ENCODE data around the gene SREK1. TPM values are rescaled to one million over a fixed set of nuclear protein-coding genes. Genes with fewer than 3 reads are reported as not detected.

Gene SREK1
- total and polyA plus RNA-seq, 9 of the 15 experiments (the other 6 are each of a cell fraction or from before 2014, with no cell fraction given): 40.8 to 128 (median 81.9) TPM

- Histone ChIP-seq H3K4me2 (ENCODE audit: insufficient read depth, low read length) (no peak overlapping the region), H3K27me3 (ENCODE audit: control insufficient read depth in 2 of 2, insufficient read depth in 2 of 2, low read length in 2 of 2) (no peaks in the 10 kb centered on the region), H3K4me3 (no peak overlapping the region), H2AFZ (ENCODE audit: low read depth, low read length) (no peak overlapping the region), H3K4me1 (replicated peaks in 1 of 2; ENCODE audit: control insufficient read depth in 2 of 2, insufficient read depth in 2 of 2, low read length in 2 of 2) (no peaks in the 10 kb centered on the region), H3K9ac (ENCODE audit: insufficient read depth in 1 of 2, low read depth in 2 of 2, low read length in 2 of 2) (no peak overlapping the region), H3K79me2 (ENCODE audit: control insufficient read depth, insufficient read depth, low read length) (peaks cover 41% of the 10 kb centered on the region), H3K9me1 (ENCODE audit: control insufficient read depth, insufficient read depth, low read length) (no peaks in the 10 kb centered on the region), H3K27ac (ENCODE audit: extremely low read depth, low read depth, low read length) (no peak overlapping the region), H3K36me3 (ENCODE audit: control insufficient read depth, insufficient read depth, low read length) (peaks cover 95% of the 10 kb centered on the region), H4K20me1 (replicated peaks; ENCODE audit: control insufficient read depth, insufficient read depth, low read length) (no peaks in the 10 kb centered on the region), H3K9me3 (replicated peaks; ENCODE audit: control insufficient read depth, insufficient read depth, low read depth, low read length) (no peaks in the 10 kb centered on the region)
- FAIRE-seq (no peak), DNase-seq (ENCODE audit: extremely low read depth in 1 of 4, low spot score in 3 of 4) (no peak), ATAC-seq (no peak)
- POLR2A ChIA-PET: interaction anchor here (1.0 to 1.3 kb wide), 2 partner anchors 10 kb away, joined by 3 to 4 read pairs; no protein-coding TSS in a partner anchor
- TF ChIP-seq SFPQ (IDR thresholded peaks at IDR 0.05; ENCODE audit: low read depth, low read length) (no peak), PHF8 (IDR thresholded peaks at IDR 0.05; ENCODE audit: borderline replicate concordance, low read length) (no peak), HLTF (IDR thresholded peaks at IDR 0.05) (no peak), EWSR1 (IDR thresholded peaks at IDR 0.05; ENCODE audit: borderline replicate concordance, low read depth, partially characterized antibody) (no peak)
- WGBS (ENCODE audit: insufficient coverage, low coverage, missing lambda C conversion rate): 98% methylated on average over 5 of the region's 5 CpGs
- intact Hi-C loops (cut with micrococcal nuclease) (no loop called here), in situ Hi-C loops (cut with MboI) (no loop called here)
- no TSS peak for BruUV-seq (replicated peaks)
- CTCF ChIA-PET (ENCODE audit: low intra/inter-chr PET ratio): no interaction called here
Observed at GRCh38 chr5:66161356-66161755, 17.3 kb downstream of the SREK1 start.
